ENCODE measurements around the gene ATP8A2. TPM values are rescaled to one million over a fixed set of nuclear protein-coding genes. Genes with fewer than 3 reads are reported as not detected.
"Not testable (repeated sequence)": the region's sequence is repeated elsewhere in the genome, so short reads cannot be mapped to it uniquely, and the experiment has no call there.

ATP8A2 gene
- total and polyA plus RNA-seq, 9 of the 15 experiments (the other 6 are each of a cell fraction or from before 2014, with no cell fraction given): under 0.01 to 0.33 (median 0.06) TPM; not detected in 4

GRCh38 chr13:25771641-25772478, 400.1 kb downstream of the ATP8A2 start:
- H3K27ac ChIP-seq (ENCODE audit: extremely low read depth, low read depth, low read length): no peak overlapping the region
- WGBS (ENCODE audit: insufficient coverage, low coverage, missing lambda C conversion rate): 4% methylated on average over 12 of the region's 13 CpGs
- H3K79me2 ChIP-seq (ENCODE audit: control insufficient read depth, insufficient read depth, low read length): no peaks in the 10 kb centered on the region
- no peak for TF ChIP-seq NONO (IDR thresholded peaks at IDR 0.05; ENCODE audit: low read depth in 2 of 2, low read length in 1 of 2)
- TF ChIP-seq ZNF318 (IDR thresholded peaks at IDR 0.05; ENCODE audit: borderline replicate concordance in 1 of 2, low read depth in 1 of 2): no peak
- in situ Hi-C loops (cut with MboI): no loop called here
- H2AFZ ChIP-seq (ENCODE audit: low read depth, low read length): no peak overlapping the region
- H3K27me3 ChIP-seq (ENCODE audit: control insufficient read depth in 2 of 2, insufficient read depth in 2 of 2, low read length in 2 of 2): no peaks in the 10 kb centered on the region; a peak in 1 of 5 replicates
- H3K9me3 ChIP-seq (replicated peaks; ENCODE audit: control insufficient read depth, insufficient read depth, low read depth, low read length): no peaks in the 10 kb centered on the region
- no peak overlapping the region for H3K4me3 ChIP-seq
- POLR2A ChIA-PET: no interaction called here
- H3K4me2 ChIP-seq (ENCODE audit: insufficient read depth, low read length): no peak overlapping the region
- CTCF ChIA-PET (ENCODE audit: low intra/inter-chr PET ratio): no interaction called here
- no peaks in the 10 kb centered on the region for H3K36me3 ChIP-seq (ENCODE audit: control insufficient read depth, insufficient read depth, low read length)
- H4K20me1 ChIP-seq (replicated peaks; ENCODE audit: control insufficient read depth, insufficient read depth, low read length): no peaks in the 10 kb centered on the region
- H3K4me1 ChIP-seq (replicated peaks in 1 of 2; ENCODE audit: control insufficient read depth in 2 of 2, insufficient read depth in 2 of 2, low read length in 2 of 2): no peaks in the 10 kb centered on the region
- ATAC-seq: no peak
- no TSS peak for BruUV-seq (replicated peaks)
- H3K9me1 ChIP-seq (ENCODE audit: control insufficient read depth, insufficient read depth, low read length): no peaks in the 10 kb centered on the region
- intact Hi-C loops (cut with micrococcal nuclease): no loop called here
- DNase-seq (ENCODE audit: extremely low read depth in 1 of 4, low spot score in 3 of 4): no peak
- no peak overlapping the region for H3K9ac ChIP-seq (ENCODE audit: insufficient read depth in 1 of 2, low read depth in 2 of 2, low read length in 2 of 2)
- no peak for FAIRE-seq

GRCh38 chr13:25772534-25772933, 400.8 kb downstream of the ATP8A2 start:
- CTCF ChIA-PET (ENCODE audit: low intra/inter-chr PET ratio); POLR2A ChIA-PET: not testable (repeated sequence)
- WGBS (ENCODE audit: insufficient coverage, low coverage, missing lambda C conversion rate): 1% methylated on average over 8 of the region's 8 CpGs

More at GRCh38 chr13:25772534-25772933, 400.8 kb downstream of the ATP8A2 start:
- H3K27me3 ChIP-seq (ENCODE audit: control insufficient read depth in 2 of 2, insufficient read depth in 2 of 2, low read length in 2 of 2); DNase-seq (ENCODE audit: extremely low read depth in 1 of 4, low spot score in 3 of 4); H3K9me1 ChIP-seq (ENCODE audit: control insufficient read depth, insufficient read depth, low read length); intact Hi-C loops (cut with micrococcal nuclease); H3K4me1 ChIP-seq (replicated peaks in 1 of 2; ENCODE audit: control insufficient read depth in 2 of 2, insufficient read depth in 2 of 2, low read length in 2 of 2); FAIRE-seq; H3K9ac ChIP-seq (ENCODE audit: insufficient read depth in 1 of 2, low read depth in 2 of 2, low read length in 2 of 2); H3K36me3 ChIP-seq (ENCODE audit: control insufficient read depth, insufficient read depth, low read length); H4K20me1 ChIP-seq (replicated peaks; ENCODE audit: control insufficient read depth, insufficient read depth, low read length); H2AFZ ChIP-seq (ENCODE audit: low read depth, low read length); in situ Hi-C loops (cut with MboI); H3K27ac ChIP-seq (ENCODE audit: extremely low read depth, low read depth, low read length); H3K79me2 ChIP-seq (ENCODE audit: control insufficient read depth, insufficient read depth, low read length); H3K4me3 ChIP-seq; BruUV-seq (replicated peaks); ATAC-seq; H3K9me3 ChIP-seq (replicated peaks; ENCODE audit: control insufficient read depth, insufficient read depth, low read depth, low read length); H3K4me2 ChIP-seq (ENCODE audit: insufficient read depth, low read length): not testable (repeated sequence)

All from K562 (cell line).